ENCODE results near the gene ACVR1.

DNA sequence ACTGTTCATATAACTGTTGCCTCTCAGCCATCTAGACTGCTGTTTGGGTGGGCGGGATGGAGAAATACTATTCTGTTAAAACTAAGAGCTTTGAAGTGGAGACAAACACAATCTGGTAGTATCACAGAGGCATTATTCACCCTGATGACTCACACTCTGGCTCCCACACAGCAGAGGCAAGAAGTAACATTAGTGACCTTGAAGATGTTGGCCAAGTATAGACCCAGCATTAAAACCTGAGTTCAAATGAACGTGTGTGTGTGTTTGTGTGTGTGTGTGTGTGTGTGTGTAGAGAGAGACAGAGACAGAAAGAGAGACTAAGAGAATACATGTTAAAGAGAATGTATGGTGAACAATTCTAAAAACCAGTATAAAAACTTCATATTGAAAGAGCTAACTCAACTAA is 22.5 kb upstream of the ACVR1 start:
- TF ChIP-seq PHF8 (IDR thresholded peaks at IDR 0.05; ENCODE audit: borderline replicate concordance, low read length) (no peak), POLR2A (conservative IDR thresholded peaks at IDR 0.05) (no peak)
- TF ChIP-seq, protein P1, sequence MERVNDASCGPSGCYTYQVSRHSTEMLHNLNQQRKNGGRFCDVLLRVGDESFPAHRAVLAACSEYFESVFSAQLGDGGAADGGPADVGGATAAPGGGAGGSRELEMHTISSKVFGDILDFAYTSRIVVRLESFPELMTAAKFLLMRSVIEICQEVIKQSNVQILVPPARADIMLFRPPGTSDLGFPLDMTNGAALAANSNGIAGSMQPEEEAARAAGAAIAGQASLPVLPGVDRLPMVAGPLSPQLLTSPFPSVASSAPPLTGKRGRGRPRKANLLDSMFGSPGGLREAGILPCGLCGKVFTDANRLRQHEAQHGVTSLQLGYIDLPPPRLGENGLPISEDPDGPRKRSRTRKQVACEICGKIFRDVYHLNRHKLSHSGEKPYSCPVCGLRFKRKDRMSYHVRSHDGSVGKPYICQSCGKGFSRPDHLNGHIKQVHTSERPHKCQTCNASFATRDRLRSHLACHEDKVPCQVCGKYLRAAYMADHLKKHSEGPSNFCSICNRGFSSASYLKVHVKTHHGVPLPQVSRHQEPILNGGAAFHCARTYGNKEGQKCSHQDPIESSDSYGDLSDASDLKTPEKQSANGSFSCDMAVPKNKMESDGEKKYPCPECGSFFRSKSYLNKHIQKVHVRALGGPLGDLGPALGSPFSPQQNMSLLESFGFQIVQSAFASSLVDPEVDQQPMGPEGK (CRISPR knock-in tag; IDR thresholded peaks at IDR 0.05; ENCODE audit: borderline replicate concordance), result no peak
- TF ChIP-seq, protein P2, sequence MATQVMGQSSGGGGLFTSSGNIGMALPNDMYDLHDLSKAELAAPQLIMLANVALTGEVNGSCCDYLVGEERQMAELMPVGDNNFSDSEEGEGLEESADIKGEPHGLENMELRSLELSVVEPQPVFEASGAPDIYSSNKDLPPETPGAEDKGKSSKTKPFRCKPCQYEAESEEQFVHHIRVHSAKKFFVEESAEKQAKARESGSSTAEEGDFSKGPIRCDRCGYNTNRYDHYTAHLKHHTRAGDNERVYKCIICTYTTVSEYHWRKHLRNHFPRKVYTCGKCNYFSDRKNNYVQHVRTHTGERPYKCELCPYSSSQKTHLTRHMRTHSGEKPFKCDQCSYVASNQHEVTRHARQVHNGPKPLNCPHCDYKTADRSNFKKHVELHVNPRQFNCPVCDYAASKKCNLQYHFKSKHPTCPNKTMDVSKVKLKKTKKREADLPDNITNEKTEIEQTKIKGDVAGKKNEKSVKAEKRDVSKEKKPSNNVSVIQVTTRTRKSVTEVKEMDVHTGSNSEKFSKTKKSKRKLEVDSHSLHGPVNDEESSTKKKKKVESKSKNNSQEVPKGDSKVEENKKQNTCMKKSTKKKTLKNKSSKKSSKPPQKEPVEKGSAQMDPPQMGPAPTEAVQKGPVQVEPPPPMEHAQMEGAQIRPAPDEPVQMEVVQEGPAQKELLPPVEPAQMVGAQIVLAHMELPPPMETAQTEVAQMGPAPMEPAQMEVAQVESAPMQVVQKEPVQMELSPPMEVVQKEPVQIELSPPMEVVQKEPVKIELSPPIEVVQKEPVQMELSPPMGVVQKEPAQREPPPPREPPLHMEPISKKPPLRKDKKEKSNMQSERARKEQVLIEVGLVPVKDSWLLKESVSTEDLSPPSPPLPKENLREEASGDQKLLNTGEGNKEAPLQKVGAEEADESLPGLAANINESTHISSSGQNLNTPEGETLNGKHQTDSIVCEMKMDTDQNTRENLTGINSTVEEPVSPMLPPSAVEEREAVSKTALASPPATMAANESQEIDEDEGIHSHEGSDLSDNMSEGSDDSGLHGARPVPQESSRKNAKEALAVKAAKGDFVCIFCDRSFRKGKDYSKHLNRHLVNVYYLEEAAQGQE (IDR thresholded peaks at IDR 0.05; ENCODE audit: borderline replicate concordance), result no peak
- TF ChIP-seq, protein P2 (CRISPR knock-in tag; IDR thresholded peaks at IDR 0.05; ENCODE audit: low read depth), result no peak

Measured in K562 (cell line).